Measurements from ENCODE around the gene ACTN1.

- TF ChIP-seq CTCF (IDR thresholded peaks at IDR 0.05): peak in 2 of 6 experiments; percentile 10 to 39
- TF ChIP-seq POLR2A (IDR thresholded peaks at IDR 0.05): no peak
Observed at GRCh38 chr14:69002069-69002468, 23.0 kb upstream of the ACTN1 start.

All from esophagus squamous epithelium (tissue), 4 donors.